Activated naive CD4-positive, alpha-beta T cell treated with anti-CD3 and anti-CD28 coated beads for 36 hours (primary cell): ENCODE measurements around the gene NPIPB9. TPM values are rescaled to one million over a fixed set of nuclear protein-coding genes. Genes with fewer than 3 reads are reported as not detected.
"Not testable (repeated sequence)": the region's sequence is repeated elsewhere in the genome, so short reads cannot be mapped to it uniquely, and the experiment has no call there.

ENCODE experiments used
- CTCF ChIA-PET: fragments of 350-600 bp; sonication (Branson Sonifier 250); formaldehyde crosslinking; loops from one replicate; lab custom pipeline; 2021; ENCODE audit warnings: antibody characterized with exemption; lab: Charles Lee
- DNase-seq: peaks from one replicate; pipeline ENCODE4 v3.0.0-alpha.2; 2020
- H3K27ac Mint-ChIP-seq: one replicate; pipeline ENCODE4 v1.8.0; 2021; ENCODE audit warnings: mild to moderate bottlenecking, mixed read lengths
- H3K27me3 Mint-ChIP-seq: one replicate; pipeline ENCODE4 v1.8.0; 2021; ENCODE audit warnings: low read depth, mixed read lengths
- H3K36me3 Mint-ChIP-seq: one replicate; pipeline ENCODE4 v1.8.0; 2021; ENCODE audit warnings: low read depth, mixed read lengths
- H3K4me1 Mint-ChIP-seq: one replicate; pipeline ENCODE4 v1.8.0; 2021; ENCODE audit warnings: low read depth, mixed read lengths
- H3K4me3 Mint-ChIP-seq: one replicate; pipeline ENCODE4 v1.8.0; 2021; ENCODE audit warnings: mild to moderate bottlenecking, moderate library complexity, mixed read lengths
- H3K9me3 Mint-ChIP-seq: one replicate; pipeline ENCODE4 v1.8.0; 2021; ENCODE audit warnings: mixed read lengths
- intact Hi-C: fragments of 100-400 bp; cut with micrococcal nuclease; formaldehyde crosslinking; loops from one replicate; pipeline ENCODE4 v1.15.1; 2023
- microRNA-seq: library from miRNA; unstranded; fragments of <30 nt; microRNA quantifications from one replicate; pipeline ENCODE4 v1.2.0, GENCODE V29; 2022; ENCODE audit warnings: borderline microRNAs expressed, borderline replicate concordance
- total RNA-seq, 2 experiments: library from RNA; stranded (reverse); gene quantifications; one replicate each; pipeline ENCODE4 v1.2.3, GENCODE V29; 2021

Gene NPIPB9
- total RNA-seq, 2 experiments from 2014 or later = 0.91 to 1.1 TPM

DNA sequence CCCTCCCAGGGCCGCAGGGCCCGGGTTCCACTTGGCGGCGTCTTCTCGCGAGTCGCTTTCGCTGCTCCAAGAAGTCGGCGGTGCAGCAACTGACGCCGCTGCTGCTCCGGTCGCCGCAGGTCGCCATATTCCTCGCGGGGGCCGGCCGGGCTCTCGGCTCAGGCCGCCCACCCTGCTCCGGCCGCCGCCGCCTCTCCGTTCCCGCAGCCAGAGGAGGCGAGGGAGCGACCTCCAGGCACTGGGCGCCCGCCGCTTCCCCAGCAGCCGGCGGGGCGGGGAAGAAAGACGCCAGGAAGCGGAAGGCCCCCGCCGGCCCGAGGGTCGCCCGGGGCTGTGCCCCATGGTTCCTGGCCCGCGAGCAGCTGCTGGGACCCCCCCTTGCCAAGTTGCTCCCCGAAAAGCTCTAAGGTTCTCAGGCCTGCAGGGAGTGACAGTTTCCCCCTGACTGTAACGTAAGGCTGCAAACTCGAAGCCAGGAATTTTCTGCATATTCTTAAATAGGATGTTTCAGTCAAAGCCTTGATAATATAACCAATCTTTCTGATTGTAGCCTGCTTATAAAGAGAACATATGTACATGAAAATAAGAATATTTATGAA, 1.0 kb upstream of the NPIPB9 start:
- H3K4me1 Mint-ChIP-seq, DNase-seq, H3K36me3 Mint-ChIP-seq, CTCF ChIA-PET, H3K9me3 Mint-ChIP-seq, H3K27me3 Mint-ChIP-seq, H3K4me3 Mint-ChIP-seq, intact Hi-C loops, H3K27ac Mint-ChIP-seq: not testable (repeated sequence)

DNA sequence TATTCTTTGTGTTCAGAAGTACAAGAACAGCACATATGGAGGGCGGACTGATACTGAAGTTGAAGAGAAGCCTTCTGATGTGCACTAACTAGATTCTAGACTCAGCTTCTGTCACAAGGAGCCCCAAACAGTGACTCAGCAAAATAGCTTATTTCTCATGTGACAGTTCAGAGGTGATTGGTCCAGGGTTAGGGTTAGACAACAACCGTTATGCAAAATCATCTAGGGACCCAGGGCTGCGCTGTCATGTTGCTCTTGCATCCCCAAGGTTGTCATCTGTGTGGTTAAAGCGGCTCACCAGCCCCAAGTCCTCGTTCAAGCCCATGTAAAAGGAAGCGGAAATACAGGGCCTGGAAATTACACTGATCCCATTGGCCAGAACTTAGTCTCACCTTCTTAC, 30.1 kb downstream of the NPIPB9 start:
- H3K4me3 Mint-ChIP-seq, intact Hi-C loops, DNase-seq, CTCF ChIA-PET, H3K27me3 Mint-ChIP-seq, H3K36me3 Mint-ChIP-seq, H3K9me3 Mint-ChIP-seq, H3K27ac Mint-ChIP-seq, H3K4me1 Mint-ChIP-seq: not testable (repeated sequence)

DNA sequence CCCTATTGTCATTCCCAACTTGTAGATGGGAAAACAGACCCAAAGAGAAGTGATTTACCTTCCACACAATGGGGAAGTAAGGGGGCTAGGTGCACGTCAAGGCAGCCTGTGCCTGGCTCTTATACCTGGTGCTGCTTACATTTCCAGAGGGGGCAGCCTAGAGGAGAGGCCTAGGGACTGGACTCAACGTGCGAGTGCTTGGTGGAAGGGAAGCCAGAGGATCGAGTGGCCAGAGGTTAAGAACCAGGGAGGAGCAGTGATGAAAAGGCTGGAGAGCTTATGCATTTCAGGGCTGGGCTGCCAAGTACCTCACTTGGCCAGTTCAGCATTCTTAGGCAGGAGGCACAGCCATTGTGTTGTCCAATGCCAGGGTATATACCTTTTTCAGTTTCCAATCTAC, 30.8 kb downstream of the NPIPB9 start:
- CTCF ChIA-PET, H3K36me3 Mint-ChIP-seq, H3K27ac Mint-ChIP-seq, H3K4me1 Mint-ChIP-seq, DNase-seq, H3K9me3 Mint-ChIP-seq, H3K4me3 Mint-ChIP-seq, intact Hi-C loops, H3K27me3 Mint-ChIP-seq: not testable (repeated sequence)

DNA sequence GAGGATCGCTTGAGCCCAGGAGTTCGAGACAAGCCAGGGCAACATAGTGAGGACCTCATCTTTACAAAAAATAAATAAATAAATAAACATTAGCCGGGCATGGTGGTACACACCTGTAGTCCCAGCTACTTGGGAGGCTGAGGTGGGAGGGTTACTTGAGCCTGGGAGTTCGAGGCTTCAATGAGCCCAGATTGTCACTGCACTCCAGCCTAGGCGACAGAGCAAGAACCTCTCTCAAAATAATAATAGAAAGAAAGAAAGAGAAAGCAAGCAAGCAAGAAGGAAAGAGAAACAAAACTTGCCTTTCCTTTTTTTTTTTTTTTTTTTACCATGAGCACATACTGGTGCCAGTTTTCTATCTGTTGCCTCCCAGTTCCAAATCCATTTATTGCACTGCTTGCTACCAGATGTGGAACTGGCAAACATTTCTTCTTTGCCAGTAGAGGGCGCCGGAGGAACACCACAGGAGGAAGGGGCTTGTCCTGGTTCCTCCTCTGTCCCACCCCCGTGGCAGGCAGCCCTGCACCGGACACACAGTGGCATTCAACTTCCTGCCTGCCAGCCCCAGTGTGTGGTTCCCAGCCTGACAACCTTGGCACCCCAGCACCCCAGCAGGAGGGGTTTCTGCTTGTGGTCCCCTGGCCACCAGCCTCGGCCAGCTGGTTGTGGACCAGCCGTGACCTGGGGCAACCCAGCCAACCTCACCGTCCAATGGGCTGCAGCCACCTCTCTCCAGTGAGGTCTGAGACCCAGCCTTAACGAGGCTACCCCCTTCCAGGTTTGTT, 50.8 kb downstream of the NPIPB9 start:
- H3K27ac Mint-ChIP-seq, H3K9me3 Mint-ChIP-seq, intact Hi-C loops, H3K36me3 Mint-ChIP-seq, H3K4me1 Mint-ChIP-seq, CTCF ChIA-PET, H3K27me3 Mint-ChIP-seq: not testable (repeated sequence)
- peak overlapping the region; percentile 53 for H3K4me3 Mint-ChIP-seq
- peak; percentile 81 for DNase-seq

DNA sequence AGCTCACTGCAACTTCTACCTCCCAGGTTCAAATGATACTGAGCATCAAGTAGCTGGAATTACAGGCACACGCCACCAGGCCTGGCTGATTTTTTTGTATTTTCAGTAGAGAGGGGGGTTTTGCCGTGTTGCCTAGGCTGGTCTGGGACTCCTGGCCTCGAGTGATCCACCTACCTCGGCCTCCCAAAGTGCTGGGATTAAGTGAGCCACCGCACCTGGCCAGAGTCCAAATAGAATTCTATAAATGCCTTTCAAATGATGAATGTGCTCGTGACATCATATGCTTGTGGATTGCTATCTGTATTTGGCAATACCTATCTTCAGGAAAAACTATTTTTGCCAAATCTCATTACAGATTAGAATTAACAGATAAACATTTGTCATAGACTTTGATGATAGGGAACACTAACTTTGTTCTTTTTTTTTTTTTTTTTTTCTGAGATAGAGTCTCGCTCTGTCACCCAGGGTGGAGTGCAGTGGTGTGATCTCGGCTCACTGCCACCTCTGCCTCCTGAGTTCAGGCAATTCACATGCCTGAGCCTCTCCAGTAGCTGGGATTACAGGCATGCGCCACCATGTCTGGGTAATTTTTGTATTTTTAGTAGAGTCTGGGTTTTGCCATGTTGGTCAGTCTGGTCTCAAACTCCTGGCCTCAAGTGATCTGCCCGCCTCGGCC, 56.0 kb downstream of the NPIPB9 start:
- DNase-seq, H3K36me3 Mint-ChIP-seq, CTCF ChIA-PET, H3K27me3 Mint-ChIP-seq, H3K4me1 Mint-ChIP-seq, H3K9me3 Mint-ChIP-seq, intact Hi-C loops, H3K4me3 Mint-ChIP-seq, H3K27ac Mint-ChIP-seq: not testable (repeated sequence)

DNA sequence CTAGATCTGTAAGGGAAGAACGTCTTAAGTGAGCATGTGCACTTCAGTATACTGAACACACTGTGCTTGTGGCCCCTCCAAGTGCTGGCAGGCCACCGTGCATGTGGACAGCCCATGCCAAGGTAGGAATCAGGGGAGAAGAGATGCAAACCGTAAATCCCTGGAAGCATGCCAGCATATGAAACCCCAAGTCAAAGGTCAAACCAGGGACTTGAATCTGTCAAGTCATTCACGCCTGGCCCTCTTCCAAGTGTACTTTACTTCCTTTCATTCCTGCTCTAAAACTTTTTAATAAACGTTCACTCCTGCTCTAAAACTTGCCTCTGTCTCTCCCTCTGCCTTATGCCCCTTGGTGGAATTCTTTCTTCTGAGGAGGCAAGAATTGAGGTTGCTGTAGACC, 68.4 kb downstream of the NPIPB9 start:
- intact Hi-C loops = loop anchor here (5.0 kb wide), 2 partner anchors 528 to 987 kb away; partner anchors contain the start of genes MAZ and SBK1
- Mint-ChIP-seq H3K9me3 (no peaks in the 10 kb centered on the region), H3K36me3 (peaks cover 19% of the 10 kb centered on the region), H3K4me3 (peak overlapping the region; percentile 9), H3K27me3 (no peaks in the 10 kb centered on the region), H3K4me1 (peaks cover 25% of the 10 kb centered on the region), H3K27ac (no peak overlapping the region)
- DNase-seq = peak; percentile 1
- CTCF ChIA-PET = no interaction called here

DNA sequence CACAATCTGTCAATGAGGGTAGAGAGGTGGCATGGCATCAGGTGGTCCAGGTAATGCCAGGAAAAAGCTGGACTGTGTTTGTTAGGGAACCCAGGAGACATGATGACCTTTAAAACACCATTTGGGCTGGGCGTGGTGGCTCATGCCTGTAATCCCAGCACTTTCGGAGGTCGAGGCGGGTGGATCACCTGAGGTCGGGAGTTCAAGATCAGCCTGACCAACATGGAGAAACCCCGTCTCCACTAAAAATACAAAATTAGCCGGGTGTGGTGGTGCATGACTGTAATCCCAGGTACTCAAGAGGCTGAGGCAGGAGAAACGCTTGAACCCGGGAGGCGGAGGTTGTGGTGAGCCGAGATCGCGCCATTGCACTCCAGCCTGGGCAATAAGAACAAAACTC, 69.0 kb downstream of the NPIPB9 start:
- DNase-seq = peak; percentile 1
- intact Hi-C loops = loop anchor here (5.0 kb wide), 2 partner anchors 528 to 987 kb away; partner anchors contain the start of genes MAZ and SBK1
- Mint-ChIP-seq H3K4me3 (peak overlapping the region; percentile 9), H3K36me3 (peaks cover 24% of the 10 kb centered on the region), H3K4me1 (peaks cover 30% of the 10 kb centered on the region)
- H3K27ac Mint-ChIP-seq, H3K9me3 Mint-ChIP-seq, H3K27me3 Mint-ChIP-seq: not testable (repeated sequence)
- CTCF ChIA-PET = interaction anchor here (1.0 kb wide), 1 partner anchor 124 kb away, joined by 6 read pairs; no protein-coding TSS in a partner anchor

DNA sequence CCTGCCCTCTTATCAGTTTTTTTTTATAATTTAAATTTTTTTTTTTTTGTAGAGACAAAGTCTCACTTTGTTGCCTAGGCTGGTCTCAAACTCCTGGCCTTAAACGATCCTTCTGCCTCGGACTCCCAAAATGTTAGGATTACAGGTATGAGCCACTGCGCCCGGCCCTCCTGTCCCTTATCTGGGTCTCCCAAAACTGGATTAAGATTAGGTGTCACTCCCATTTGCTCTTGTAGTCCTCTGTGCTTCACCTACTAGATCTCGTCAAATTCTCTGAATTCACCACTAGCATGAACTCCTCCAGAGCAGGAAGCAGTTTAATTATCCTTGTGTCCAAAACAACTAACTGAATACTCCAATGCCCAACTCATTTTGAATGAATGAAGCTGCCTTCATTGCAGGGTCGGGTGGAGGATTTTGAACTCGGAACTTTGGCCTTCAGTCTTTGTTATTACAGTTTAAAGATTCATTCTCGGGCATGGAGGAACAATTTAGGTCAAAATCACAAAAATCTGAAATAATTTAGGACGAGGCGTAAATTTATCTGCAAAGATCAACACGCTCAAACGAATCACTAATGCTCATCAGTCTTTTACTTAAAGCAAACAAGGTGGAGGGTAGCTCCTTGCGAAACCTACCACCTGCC, 70.4 kb downstream of the NPIPB9 start:
- no peaks in the 10 kb centered on the region for H3K27me3 Mint-ChIP-seq
- CTCF ChIA-PET = interaction anchor here (0.5 to 1.1 kb wide), 10 partner anchors 13 to 269 kb away, joined by 3 to 6 read pairs (median 3); partner anchors contain the start of gene SH2B1
- H3K36me3 Mint-ChIP-seq = peaks cover 36% of the 10 kb centered on the region
- intact Hi-C loops = loop anchor here (1.0 to 5.0 kb wide), 3 partner anchors 123 to 985 kb away; partner anchors contain the start of genes MAZ and SBK1
- peak overlapping the region; percentile 89 for H3K4me3 Mint-ChIP-seq
- peaks cover 45% of the 10 kb centered on the region for H3K4me1 Mint-ChIP-seq
- H3K27ac Mint-ChIP-seq = peak overlapping the region; percentile 89
- peak; percentile 6 for DNase-seq
- H3K9me3 Mint-ChIP-seq = no peaks in the 10 kb centered on the region

Small RNA genes within 50 kb of the gene (microRNA-seq; reads per million reads assigned to microRNA genes)
- not detected for gene MIR6862-2

Other genes starting within 250 kb of the NPIPB9 start
- not detected for gene IL27, start 245.0 kb upstream of the NPIPB9 start, total RNA-seq
- not detected for gene NUPR1, start 212.8 kb upstream of the NPIPB9 start, total RNA-seq
- gene SGF29, start 197.9 kb upstream of the NPIPB9 start, total RNA-seq = 10 to 100 TPM; 15.9 TPM
- gene SULT1A2, start 154.7 kb upstream of the NPIPB9 start, total RNA-seq = under 1 TPM; 0.29 to 0.40 TPM
- gene SULT1A1, start 141.7 kb upstream of the NPIPB9 start, total RNA-seq = 10 to 100 TPM in 1 of 2 experiments, 1 to 10 TPM in 1; 9.7 to 10.8 TPM
- not detected for gene NPIPB8, start 113.7 kb upstream of the NPIPB9 start, total RNA-seq
- 1,000 to 10,000 TPM; 1,095 to 1,121 TPM for gene EIF3C, start 40.3 kb upstream of the NPIPB9 start, total RNA-seq
- gene ATXN2L, start 71.2 kb downstream of the NPIPB9 start, total RNA-seq = 100 to 1,000 TPM; 392 to 408 TPM
- 100 to 1,000 TPM; 276 to 289 TPM for gene TUFM, start 94.6 kb downstream of the NPIPB9 start, total RNA-seq
- gene SH2B1, start 112.1 kb downstream of the NPIPB9 start, total RNA-seq = 10 to 100 TPM; 28.4 to 33.9 TPM
- gene ATP2A1, start 126.7 kb downstream of the NPIPB9 start, total RNA-seq = 1 to 10 TPM; 4.2 to 5.3 TPM
- 10 to 100 TPM; 11.6 to 14.0 TPM for gene RABEP2, start 173.5 kb downstream of the NPIPB9 start, total RNA-seq
- gene CD19, start 180.2 kb downstream of the NPIPB9 start, total RNA-seq = under 1 TPM; 0.19 to 0.22 TPM
- gene NFATC2IP, start 199.2 kb downstream of the NPIPB9 start, total RNA-seq = 10 to 100 TPM; 55.5 to 58.9 TPM
- gene SPNS1, start 223.0 kb downstream of the NPIPB9 start, total RNA-seq = 10 to 100 TPM; 10.3 to 10.5 TPM
- 100 to 1,000 TPM; 122 to 128 TPM for gene LAT, start 233.3 kb downstream of the NPIPB9 start, total RNA-seq